Fibroblast of skin of right quadriceps (primary cell): ENCODE measurements around the gene TENM3.
A peak's percentile ranks its signal among the peaks of the same experiment; 100 is the strongest.

ENCODE experiments used
- DNase-seq: peaks from one replicate; pipeline ENCODE4 v3.0.0-alpha.2; 2013

The TENM3 gene

DNA sequence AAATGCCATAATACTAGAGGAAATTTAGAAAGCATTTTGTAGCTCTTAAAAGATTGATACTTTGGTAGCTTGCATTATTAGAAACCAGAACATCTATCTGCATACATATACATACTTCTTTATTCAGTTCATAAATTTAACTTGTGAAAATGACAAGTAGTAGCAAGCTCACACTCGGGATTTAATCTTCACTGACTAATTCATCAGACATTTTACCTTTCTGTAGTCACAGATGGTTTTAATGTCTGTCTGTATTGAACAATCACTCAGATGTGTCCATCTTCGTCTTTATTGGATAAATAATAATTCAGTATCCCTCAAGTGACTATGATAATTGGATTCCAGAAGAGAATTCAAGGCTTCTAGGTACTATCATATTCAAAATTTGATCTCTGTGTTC is 232.3 kb downstream of the TENM3 start:
- DNase-seq, result no peak

- peak; percentile 55 for DNase-seq
These were observed 235.3 kb downstream of the TENM3 start for GRCh38 chr4:182478475-182478874.

- no peak for DNase-seq
These were observed 240.5 kb downstream of the TENM3 start for GRCh38 chr4:182483685-182484084.

GRCh38 chr4:182486881-182487280 is 243.7 kb downstream of the TENM3 start:
- peak; percentile 33 for DNase-seq

DNA sequence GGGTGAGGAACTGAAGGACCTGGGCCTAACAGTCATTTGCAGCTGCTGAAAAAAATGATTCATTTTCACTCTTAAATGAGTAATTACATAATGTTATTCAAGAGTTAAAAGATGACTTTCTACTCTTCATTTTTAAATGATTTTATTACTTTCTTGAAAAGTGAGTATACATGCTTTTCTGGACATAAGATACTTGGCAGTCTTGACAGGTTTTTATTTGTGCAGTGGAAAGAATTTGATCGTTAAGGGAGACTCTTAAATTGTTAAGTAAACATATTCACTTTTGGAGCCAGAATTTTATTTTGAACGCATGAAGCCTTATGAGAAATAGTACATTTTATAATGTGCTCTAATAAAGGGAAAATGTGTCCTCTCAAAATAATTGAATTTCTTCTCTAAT is 245.7 kb downstream of the TENM3 start:
- no peak for DNase-seq

GRCh38 chr4:182489607-182490006 is 246.4 kb downstream of the TENM3 start:
- no peak for DNase-seq

GRCh38 chr4:182491719-182492118 is 248.5 kb downstream of the TENM3 start:
- DNase-seq, result no peak

DNA sequence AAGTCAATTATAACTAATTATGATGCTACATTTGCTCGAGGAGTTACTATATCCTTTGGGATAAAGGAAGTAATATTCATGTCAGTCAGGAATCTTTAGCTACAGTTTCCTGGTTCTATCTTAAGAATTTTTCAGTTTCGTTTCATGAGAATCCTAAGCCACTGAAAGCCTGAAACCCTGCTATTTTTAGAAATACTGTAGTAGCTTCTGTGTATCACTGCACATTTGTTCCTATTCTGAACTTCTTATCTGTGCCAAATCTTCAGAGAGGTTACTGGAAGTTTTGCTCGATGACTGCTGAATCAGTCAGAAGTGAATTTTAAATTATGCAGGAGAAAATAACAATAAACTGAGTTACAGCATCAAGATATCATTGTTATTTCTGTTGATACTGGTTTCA is 249.2 kb downstream of the TENM3 start:
- peak; percentile 78 for DNase-seq

GRCh38 chr4:182493377-182493776 is 250.2 kb downstream of the TENM3 start:
- no peak for DNase-seq

- DNase-seq, result no peak
These were observed 250.9 kb downstream of the TENM3 start for GRCh38 chr4:182494103-182494502.

DNA sequence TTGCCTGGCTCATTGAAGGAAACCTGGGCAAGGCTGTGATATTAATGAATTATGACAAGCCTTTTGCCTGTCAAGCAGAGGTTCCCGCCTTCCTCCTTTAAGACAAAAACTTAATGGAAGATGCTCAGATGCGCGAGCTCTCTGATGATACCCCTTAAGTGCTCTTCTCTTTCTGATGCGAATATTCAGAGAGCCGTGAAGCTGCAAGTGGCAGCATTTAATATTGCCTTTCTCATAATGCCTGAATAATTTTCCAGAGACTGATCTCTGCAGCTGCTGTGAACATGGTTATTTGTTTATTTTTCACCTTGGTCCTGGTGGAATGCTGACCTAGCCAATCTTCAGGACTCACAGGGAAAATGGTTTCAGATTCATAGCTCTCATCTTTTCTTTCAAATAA is 251.8 kb downstream of the TENM3 start:
- no peak for DNase-seq

- no peak for DNase-seq
These were observed 252.6 kb downstream of the TENM3 start for GRCh38 chr4:182495645-182496385.

- DNase-seq, result no peak
These were observed 253.2 kb downstream of the TENM3 start for GRCh38 chr4:182496408-182496807.

DNA sequence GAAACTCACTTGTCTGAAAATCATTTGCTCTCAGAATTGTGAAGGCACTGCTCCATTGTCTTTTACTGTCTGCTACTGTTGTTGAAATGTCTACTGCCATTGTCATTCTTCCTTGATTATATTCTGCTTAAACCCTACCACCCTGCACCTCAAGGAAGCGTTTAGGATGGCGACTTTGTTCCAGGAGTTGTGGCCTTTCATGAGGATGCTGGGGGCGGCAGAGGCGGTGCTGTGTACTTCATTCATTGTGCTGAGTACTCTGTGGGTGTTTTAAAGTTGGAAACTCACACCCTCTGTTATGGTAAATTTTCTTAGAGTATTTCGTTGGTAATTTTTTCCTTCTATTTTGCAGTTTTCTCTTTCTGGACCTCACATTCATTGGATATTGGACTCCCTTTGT is 258.9 kb downstream of the TENM3 start:
- DNase-seq, result no peak

- no peak for DNase-seq
These were observed 261.3 kb downstream of the TENM3 start for GRCh38 chr4:182504463-182504862.

- DNase-seq, result no peak
These were observed 264.6 kb downstream of the TENM3 start for GRCh38 chr4:182507805-182508204.

DNA sequence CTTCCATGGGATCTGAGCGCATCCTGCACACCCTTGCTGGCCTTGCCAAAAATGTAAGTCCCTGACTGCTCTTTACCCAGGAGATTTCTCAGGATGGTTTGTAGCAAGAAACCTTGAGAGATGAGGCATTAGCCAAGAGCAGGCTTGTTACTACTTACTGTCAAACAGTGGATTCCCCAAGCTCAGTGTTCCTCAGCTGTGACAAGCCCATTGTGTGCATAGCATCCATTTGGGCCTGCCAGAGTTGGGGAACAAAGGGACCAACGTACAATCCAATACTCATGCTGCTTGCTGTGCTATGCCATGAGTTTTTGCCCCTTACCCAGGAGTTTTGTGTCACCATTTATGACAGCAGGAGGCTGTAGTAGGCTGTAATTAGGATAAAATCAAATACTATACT is 267.6 kb downstream of the TENM3 start:
- no peak for DNase-seq

DNA sequence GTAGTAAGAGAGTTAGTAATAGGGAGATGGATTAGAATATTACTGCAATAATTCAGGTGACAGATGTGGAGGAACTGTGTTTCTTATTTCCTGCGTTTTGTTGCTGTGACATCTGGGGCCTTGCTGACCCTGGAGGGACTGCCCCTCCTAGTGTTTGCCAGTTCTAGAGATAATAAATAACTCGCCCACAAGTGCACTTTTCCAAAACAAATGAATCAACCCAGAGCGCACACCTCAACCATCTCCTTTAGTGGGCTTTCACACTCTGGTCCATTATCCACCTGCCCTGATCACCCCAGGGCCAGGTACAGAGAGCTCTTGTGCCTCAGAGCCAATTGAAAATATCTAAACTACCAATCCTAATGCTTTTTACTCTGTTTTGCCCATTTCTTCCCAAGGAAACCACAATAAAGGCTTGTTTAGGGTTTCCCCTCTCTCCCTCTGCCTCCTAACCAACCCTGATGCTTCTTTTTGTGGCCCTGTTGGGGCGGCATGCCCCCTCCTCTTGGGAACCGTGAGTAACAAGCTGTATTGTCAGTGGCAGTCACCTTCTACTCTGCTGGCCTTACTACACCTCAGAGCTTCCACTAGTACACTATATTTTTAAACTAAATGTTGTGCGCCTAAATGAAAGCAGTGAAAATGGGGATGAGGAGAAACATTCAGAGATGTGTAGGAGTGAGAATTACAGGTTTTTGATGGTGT is 270.5 kb downstream of the TENM3 start:
- DNase-seq, result no peak

GRCh38 chr4:182518421-182518820 is 275.2 kb downstream of the TENM3 start:
- no peak for DNase-seq

- DNase-seq, result no peak
These were observed 276.3 kb downstream of the TENM3 start for GRCh38 chr4:182519528-182519927.

- DNase-seq, result peak; percentile 4
These were observed 277.8 kb downstream of the TENM3 start for GRCh38 chr4:182521011-182521410.

- no peak for DNase-seq
These were observed 285.6 kb downstream of the TENM3 start for GRCh38 chr4:182528819-182529218.

- no peak for DNase-seq
These were observed 287.2 kb downstream of the TENM3 start for GRCh38 chr4:182530451-182530850.

GRCh38 chr4:182531555-182532162 is 288.5 kb downstream of the TENM3 start:
- DNase-seq, result no peak
